ENCODE measurements around the gene EFHC2.

The EFHC2 gene

DNA sequence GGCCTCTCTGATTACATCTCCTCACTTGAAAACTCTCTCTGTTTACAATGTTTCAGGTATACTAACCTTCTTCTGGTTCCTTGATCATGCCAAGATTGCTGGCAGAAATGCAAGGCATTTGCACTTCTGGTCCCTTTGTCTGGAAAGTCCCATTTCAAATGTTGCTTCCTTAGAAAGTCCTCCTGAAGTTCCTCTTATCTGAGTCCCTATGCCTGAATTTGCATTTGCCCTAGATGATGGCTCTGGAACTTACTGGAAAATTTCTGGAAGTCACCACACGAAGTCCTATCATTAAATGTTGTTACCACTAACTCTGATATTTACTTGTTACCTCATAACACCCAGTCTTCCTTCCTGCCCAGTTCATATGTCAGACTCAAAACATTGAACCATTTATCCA, 176.4 kb downstream of the EFHC2 start:
- Histone ChIP-seq H3K4me1 (ENCODE audit: control insufficient read depth in 1 of 2, insufficient read depth in 2 of 2, low read length in 2 of 2) (no peaks in the 10 kb centered on the region), H3K4me3 (ENCODE audit: low read depth in 1 of 2, low read length in 2 of 2) (no peak overlapping the region), H3K9ac (ENCODE audit: low read depth in 1 of 2, low read length in 2 of 2) (no peak overlapping the region), H3K27me3 (ENCODE audit: control insufficient read depth in 1 of 2, insufficient read depth in 2 of 2, low read length in 2 of 2) (no peaks in the 10 kb centered on the region), H3K27ac (ENCODE audit: low read depth, low read length) (no peak overlapping the region), H3K9me3 (ENCODE audit: control insufficient read depth in 1 of 2, low read length in 2 of 2) (no peaks in the 10 kb centered on the region), H3K36me3 (ENCODE audit: control insufficient read depth in 1 of 2, insufficient read depth in 2 of 2, low read length in 2 of 2) (no peaks in the 10 kb centered on the region)

DNA sequence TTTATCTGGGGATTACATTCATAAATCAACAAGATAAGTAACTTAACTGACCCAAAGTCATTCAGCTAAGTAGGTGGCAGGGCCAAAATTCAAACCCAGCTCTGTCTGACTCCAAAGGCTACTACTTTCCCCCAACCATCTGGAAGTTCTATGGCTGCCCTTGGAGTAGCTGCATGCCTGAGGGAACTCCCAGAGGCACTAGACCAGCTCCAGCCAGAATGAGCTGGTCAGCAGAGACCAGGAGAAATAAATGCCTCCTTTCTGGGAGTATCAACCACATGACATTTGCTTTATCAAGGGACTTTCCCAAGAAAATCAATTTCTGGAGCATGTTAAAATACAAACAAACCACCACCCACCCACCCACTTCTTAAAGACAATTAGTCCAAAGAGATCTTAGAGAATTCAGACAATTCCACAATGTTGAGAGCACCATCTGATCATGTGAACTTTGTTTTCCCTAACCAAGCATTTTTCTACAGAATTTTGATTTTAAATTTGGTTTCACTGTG, 180.5 kb downstream of the EFHC2 start:
- no peaks in the 10 kb centered on the region for H3K9me3 ChIP-seq (ENCODE audit: control insufficient read depth in 1 of 2, low read length in 2 of 2)
- H3K9ac ChIP-seq (ENCODE audit: low read depth in 1 of 2, low read length in 2 of 2) = no peak overlapping the region
- no peaks in the 10 kb centered on the region for H3K4me1 ChIP-seq (ENCODE audit: control insufficient read depth in 1 of 2, insufficient read depth in 2 of 2, low read length in 2 of 2)
- H3K36me3 ChIP-seq (ENCODE audit: control insufficient read depth in 1 of 2, insufficient read depth in 2 of 2, low read length in 2 of 2) = no peaks in the 10 kb centered on the region
- no peaks in the 10 kb centered on the region for H3K27me3 ChIP-seq (ENCODE audit: control insufficient read depth in 1 of 2, insufficient read depth in 2 of 2, low read length in 2 of 2)
- no peak overlapping the region for H3K27ac ChIP-seq (ENCODE audit: low read depth, low read length)
- H3K4me3 ChIP-seq (ENCODE audit: low read depth in 1 of 2, low read length in 2 of 2) = no peak overlapping the region

DNA sequence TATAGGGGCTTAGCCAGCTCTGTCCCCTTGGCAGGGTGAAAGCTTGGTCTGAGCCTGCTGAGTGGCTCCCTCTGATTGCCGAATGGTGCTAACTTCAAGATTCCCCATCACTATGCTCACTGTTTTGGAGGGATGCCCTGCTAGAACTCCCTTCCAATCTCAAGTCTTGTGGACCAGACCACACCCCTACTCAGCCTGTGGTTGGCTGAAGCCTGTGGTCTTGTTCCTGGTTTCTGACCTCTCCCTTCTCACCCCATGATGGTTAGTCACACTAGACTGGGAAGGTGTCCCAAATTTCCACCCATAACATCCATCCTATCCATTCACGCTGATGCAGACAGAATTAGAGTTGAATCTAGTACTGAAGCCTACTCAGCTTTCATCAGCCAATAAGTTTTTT, 185.6 kb downstream of the EFHC2 start:
- Histone ChIP-seq H3K27ac (ENCODE audit: low read depth, low read length) (no peak overlapping the region), H3K4me3 (ENCODE audit: low read depth in 1 of 2, low read length in 2 of 2) (no peak overlapping the region)

GRCh38 chrX:44157283-44157682, 186.2 kb downstream of the EFHC2 start:
- Histone ChIP-seq H3K27ac (ENCODE audit: low read depth, low read length) (no peak overlapping the region), H3K4me1 (ENCODE audit: control insufficient read depth in 1 of 2, insufficient read depth in 2 of 2, low read length in 2 of 2) (no peaks in the 10 kb centered on the region), H3K4me3 (ENCODE audit: low read depth in 1 of 2, low read length in 2 of 2) (no peak overlapping the region), H3K9me3 (ENCODE audit: control insufficient read depth in 1 of 2, low read length in 2 of 2) (no peaks in the 10 kb centered on the region), H3K36me3 (ENCODE audit: control insufficient read depth in 1 of 2, insufficient read depth in 2 of 2, low read length in 2 of 2) (no peaks in the 10 kb centered on the region), H3K27me3 (ENCODE audit: control insufficient read depth in 1 of 2, insufficient read depth in 2 of 2, low read length in 2 of 2) (no peaks in the 10 kb centered on the region), H3K9ac (ENCODE audit: low read depth in 1 of 2, low read length in 2 of 2) (no peak overlapping the region)

More for the DNA sequence above, 185.6 kb downstream of the EFHC2 start:
- no peaks in the 10 kb centered on the region for H3K27me3 ChIP-seq (ENCODE audit: control insufficient read depth in 1 of 2, insufficient read depth in 2 of 2, low read length in 2 of 2)
- H3K36me3 ChIP-seq (ENCODE audit: control insufficient read depth in 1 of 2, insufficient read depth in 2 of 2, low read length in 2 of 2) = no peaks in the 10 kb centered on the region
- H3K9ac ChIP-seq (ENCODE audit: low read depth in 1 of 2, low read length in 2 of 2) = no peak overlapping the region
- H3K9me3 ChIP-seq (ENCODE audit: control insufficient read depth in 1 of 2, low read length in 2 of 2) = no peaks in the 10 kb centered on the region
- no peaks in the 10 kb centered on the region for H3K4me1 ChIP-seq (ENCODE audit: control insufficient read depth in 1 of 2, insufficient read depth in 2 of 2, low read length in 2 of 2)

DNA sequence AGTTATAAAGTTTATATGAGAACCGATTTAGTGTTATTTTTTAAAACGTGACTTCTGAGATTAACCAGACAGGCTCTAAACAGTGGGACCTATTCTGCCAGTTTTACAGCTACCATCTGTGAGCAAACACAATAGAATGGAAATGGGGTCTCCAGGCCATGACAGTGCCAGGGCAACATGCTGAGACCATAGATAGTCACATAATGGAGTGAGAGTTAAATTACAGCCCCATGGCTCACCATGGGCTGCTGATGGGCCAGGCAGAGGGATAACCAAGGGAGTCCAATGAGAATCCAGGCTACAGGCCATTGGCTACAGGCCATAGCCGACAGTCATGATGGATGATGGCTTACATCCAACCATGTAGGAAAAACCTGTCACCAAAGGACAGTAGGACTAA, 186.7 kb downstream of the EFHC2 start:
- Histone ChIP-seq H3K4me3 (ENCODE audit: low read depth in 1 of 2, low read length in 2 of 2) (no peak overlapping the region), H3K36me3 (ENCODE audit: control insufficient read depth in 1 of 2, insufficient read depth in 2 of 2, low read length in 2 of 2) (no peaks in the 10 kb centered on the region), H3K9ac (ENCODE audit: low read depth in 1 of 2, low read length in 2 of 2) (no peak overlapping the region), H3K27ac (ENCODE audit: low read depth, low read length) (no peak overlapping the region), H3K9me3 (ENCODE audit: control insufficient read depth in 1 of 2, low read length in 2 of 2) (no peaks in the 10 kb centered on the region), H3K27me3 (ENCODE audit: control insufficient read depth in 1 of 2, insufficient read depth in 2 of 2, low read length in 2 of 2) (no peaks in the 10 kb centered on the region), H3K4me1 (ENCODE audit: control insufficient read depth in 1 of 2, insufficient read depth in 2 of 2, low read length in 2 of 2) (no peaks in the 10 kb centered on the region)

DNA sequence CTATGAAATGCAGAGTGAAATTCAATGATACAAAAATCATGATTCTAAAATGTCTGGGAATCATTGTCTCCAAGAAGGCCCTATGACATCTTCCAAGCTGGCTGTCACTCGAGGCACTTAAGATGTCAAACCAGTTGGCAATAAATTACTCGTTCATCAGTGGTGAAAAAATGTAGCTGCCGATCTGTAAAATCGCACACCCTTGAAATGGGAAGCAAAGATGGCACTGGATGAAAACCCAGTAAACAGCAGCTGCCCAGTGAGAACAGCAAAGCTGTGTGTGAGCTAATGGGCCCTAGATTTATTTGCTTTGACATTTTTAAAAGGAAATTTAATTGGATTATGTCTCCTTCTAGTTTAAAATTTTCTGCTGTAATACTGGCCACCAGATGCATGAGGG, 188.3 kb downstream of the EFHC2 start:
- H3K4me1 ChIP-seq (ENCODE audit: control insufficient read depth in 1 of 2, insufficient read depth in 2 of 2, low read length in 2 of 2) = no peaks in the 10 kb centered on the region
- H3K9ac ChIP-seq (ENCODE audit: low read depth in 1 of 2, low read length in 2 of 2) = no peak overlapping the region
- H3K36me3 ChIP-seq (ENCODE audit: control insufficient read depth in 1 of 2, insufficient read depth in 2 of 2, low read length in 2 of 2) = no peaks in the 10 kb centered on the region
- H3K9me3 ChIP-seq (ENCODE audit: control insufficient read depth in 1 of 2, low read length in 2 of 2) = no peaks in the 10 kb centered on the region
- no peak overlapping the region for H3K27ac ChIP-seq (ENCODE audit: low read depth, low read length)
- H3K27me3 ChIP-seq (ENCODE audit: control insufficient read depth in 1 of 2, insufficient read depth in 2 of 2, low read length in 2 of 2) = no peaks in the 10 kb centered on the region
- H3K4me3 ChIP-seq (ENCODE audit: low read depth in 1 of 2, low read length in 2 of 2) = no peak overlapping the region

DNA sequence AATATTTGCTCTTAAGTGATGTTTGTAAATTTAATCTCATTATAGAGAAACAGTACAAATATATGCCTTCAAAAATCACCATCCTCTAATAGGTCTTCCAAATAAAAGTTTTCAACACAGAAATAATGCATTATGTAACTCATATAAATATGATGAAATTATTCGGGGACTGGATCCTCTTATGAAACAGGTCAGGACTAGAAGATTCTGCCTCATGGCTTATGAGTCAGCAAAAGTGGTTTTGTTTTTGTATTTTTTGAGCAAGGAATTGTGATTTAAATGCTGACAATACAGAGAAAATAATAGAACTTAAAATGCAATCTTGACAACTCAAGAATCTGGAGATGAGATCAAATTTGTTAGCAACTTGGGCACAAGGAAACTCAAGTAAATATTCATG, 190.6 kb downstream of the EFHC2 start:
- H3K36me3 ChIP-seq (ENCODE audit: control insufficient read depth in 1 of 2, insufficient read depth in 2 of 2, low read length in 2 of 2) = no peaks in the 10 kb centered on the region
- no peak overlapping the region for H3K27ac ChIP-seq (ENCODE audit: low read depth, low read length)
- H3K9me3 ChIP-seq (ENCODE audit: control insufficient read depth in 1 of 2, low read length in 2 of 2) = no peaks in the 10 kb centered on the region
- no peak overlapping the region for H3K9ac ChIP-seq (ENCODE audit: low read depth in 1 of 2, low read length in 2 of 2)
- no peaks in the 10 kb centered on the region for H3K4me1 ChIP-seq (ENCODE audit: control insufficient read depth in 1 of 2, insufficient read depth in 2 of 2, low read length in 2 of 2)
- no peaks in the 10 kb centered on the region for H3K27me3 ChIP-seq (ENCODE audit: control insufficient read depth in 1 of 2, insufficient read depth in 2 of 2, low read length in 2 of 2)
- no peak overlapping the region for H3K4me3 ChIP-seq (ENCODE audit: low read depth in 1 of 2, low read length in 2 of 2)

DNA sequence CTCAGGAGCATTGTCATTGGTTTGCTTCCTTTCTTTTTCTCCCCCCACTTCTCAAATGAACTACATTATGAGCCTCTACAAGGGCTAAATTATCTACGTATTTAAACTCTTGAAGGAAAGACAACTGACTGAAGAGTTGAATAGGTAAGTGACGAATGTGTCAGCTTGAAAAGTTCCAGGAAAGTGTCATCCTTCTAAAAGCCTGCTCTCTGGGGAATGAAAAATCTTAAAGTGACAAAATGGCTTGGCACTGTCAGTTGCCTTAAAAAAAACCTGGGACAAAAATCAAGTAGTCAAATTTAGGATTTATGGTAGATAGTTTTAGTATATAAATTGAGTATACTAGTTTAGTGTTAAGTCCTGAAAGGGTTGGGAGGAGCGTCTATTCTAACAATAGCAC, 196.3 kb downstream of the EFHC2 start:
- Histone ChIP-seq H3K27ac (ENCODE audit: low read depth, low read length) (no peak overlapping the region), H3K4me3 (ENCODE audit: low read depth in 1 of 2, low read length in 2 of 2) (no peak overlapping the region), H3K4me1 (ENCODE audit: control insufficient read depth in 1 of 2, insufficient read depth in 2 of 2, low read length in 2 of 2) (no peaks in the 10 kb centered on the region), H3K36me3 (ENCODE audit: control insufficient read depth in 1 of 2, insufficient read depth in 2 of 2, low read length in 2 of 2) (no peaks in the 10 kb centered on the region), H3K9ac (ENCODE audit: low read depth in 1 of 2, low read length in 2 of 2) (no peak overlapping the region), H3K27me3 (ENCODE audit: control insufficient read depth in 1 of 2, insufficient read depth in 2 of 2, low read length in 2 of 2) (no peaks in the 10 kb centered on the region), H3K9me3 (ENCODE audit: control insufficient read depth in 1 of 2, low read length in 2 of 2) (no peaks in the 10 kb centered on the region)

GRCh38 chrX:44144177-44144945, 199.1 kb downstream of the EFHC2 start:
- no peak overlapping the region for H3K9ac ChIP-seq (ENCODE audit: low read depth in 1 of 2, low read length in 2 of 2)
- no peaks in the 10 kb centered on the region for H3K36me3 ChIP-seq (ENCODE audit: control insufficient read depth in 1 of 2, insufficient read depth in 2 of 2, low read length in 2 of 2)
- no peaks in the 10 kb centered on the region for H3K4me1 ChIP-seq (ENCODE audit: control insufficient read depth in 1 of 2, insufficient read depth in 2 of 2, low read length in 2 of 2)
- no peaks in the 10 kb centered on the region for H3K9me3 ChIP-seq (ENCODE audit: control insufficient read depth in 1 of 2, low read length in 2 of 2)
- H3K4me3 ChIP-seq (ENCODE audit: low read depth in 1 of 2, low read length in 2 of 2) = no peak overlapping the region
- H3K27me3 ChIP-seq (ENCODE audit: control insufficient read depth in 1 of 2, insufficient read depth in 2 of 2, low read length in 2 of 2) = no peaks in the 10 kb centered on the region
- no peak overlapping the region for H3K27ac ChIP-seq (ENCODE audit: low read depth, low read length)

DNA sequence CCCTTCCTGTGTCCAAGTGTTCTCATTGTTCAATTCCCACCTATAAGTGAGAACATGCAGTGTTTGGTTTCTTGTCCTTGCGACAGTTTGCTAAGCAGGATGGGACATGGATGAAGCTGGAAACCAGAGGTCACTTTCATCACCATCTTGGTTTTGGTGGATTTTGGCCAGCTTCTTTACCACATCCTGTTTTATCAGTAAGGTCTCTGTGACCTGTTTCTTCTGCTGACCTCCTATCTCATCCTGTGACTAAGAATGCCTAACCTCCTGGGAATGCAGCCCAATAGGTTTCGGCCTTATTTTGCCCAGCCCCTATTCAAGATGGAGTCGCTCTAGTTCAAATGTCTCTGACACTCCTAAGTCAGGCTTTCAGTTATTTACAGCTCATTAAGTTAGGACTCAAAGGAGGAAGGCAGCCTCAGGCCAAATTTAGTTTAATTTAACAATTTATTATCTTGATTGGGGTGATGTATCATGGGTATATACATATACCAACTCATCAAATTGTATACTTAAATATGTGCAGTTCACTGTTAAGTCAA, 200.3 kb downstream of the EFHC2 start:
- Histone ChIP-seq H3K27me3 (ENCODE audit: control insufficient read depth in 1 of 2, insufficient read depth in 2 of 2, low read length in 2 of 2) (no peaks in the 10 kb centered on the region), H3K9me3 (ENCODE audit: control insufficient read depth in 1 of 2, low read length in 2 of 2) (no peaks in the 10 kb centered on the region), H3K36me3 (ENCODE audit: control insufficient read depth in 1 of 2, insufficient read depth in 2 of 2, low read length in 2 of 2) (no peaks in the 10 kb centered on the region), H3K4me3 (ENCODE audit: low read depth in 1 of 2, low read length in 2 of 2) (no peak overlapping the region), H3K4me1 (ENCODE audit: control insufficient read depth in 1 of 2, insufficient read depth in 2 of 2, low read length in 2 of 2) (no peaks in the 10 kb centered on the region), H3K9ac (ENCODE audit: low read depth in 1 of 2, low read length in 2 of 2) (no peak overlapping the region), H3K27ac (ENCODE audit: low read depth, low read length) (no peak overlapping the region)
